SIG-M5 treated with dmso at 0.1 percent for 504 hours (cell line): ENCODE measurements around the gene KCTD7.
"Not testable (repeated sequence)": the region's sequence is repeated elsewhere in the genome, so short reads cannot be mapped to it uniquely, and the experiment has no call there.

Experiments used
- DNase-seq: peaks from one replicate; lab custom pipeline; 2025; ENCODE audit not compliant: unreplicated experiment; lab: John Stamatoyannopoulos, UW

Gene KCTD7

DNA sequence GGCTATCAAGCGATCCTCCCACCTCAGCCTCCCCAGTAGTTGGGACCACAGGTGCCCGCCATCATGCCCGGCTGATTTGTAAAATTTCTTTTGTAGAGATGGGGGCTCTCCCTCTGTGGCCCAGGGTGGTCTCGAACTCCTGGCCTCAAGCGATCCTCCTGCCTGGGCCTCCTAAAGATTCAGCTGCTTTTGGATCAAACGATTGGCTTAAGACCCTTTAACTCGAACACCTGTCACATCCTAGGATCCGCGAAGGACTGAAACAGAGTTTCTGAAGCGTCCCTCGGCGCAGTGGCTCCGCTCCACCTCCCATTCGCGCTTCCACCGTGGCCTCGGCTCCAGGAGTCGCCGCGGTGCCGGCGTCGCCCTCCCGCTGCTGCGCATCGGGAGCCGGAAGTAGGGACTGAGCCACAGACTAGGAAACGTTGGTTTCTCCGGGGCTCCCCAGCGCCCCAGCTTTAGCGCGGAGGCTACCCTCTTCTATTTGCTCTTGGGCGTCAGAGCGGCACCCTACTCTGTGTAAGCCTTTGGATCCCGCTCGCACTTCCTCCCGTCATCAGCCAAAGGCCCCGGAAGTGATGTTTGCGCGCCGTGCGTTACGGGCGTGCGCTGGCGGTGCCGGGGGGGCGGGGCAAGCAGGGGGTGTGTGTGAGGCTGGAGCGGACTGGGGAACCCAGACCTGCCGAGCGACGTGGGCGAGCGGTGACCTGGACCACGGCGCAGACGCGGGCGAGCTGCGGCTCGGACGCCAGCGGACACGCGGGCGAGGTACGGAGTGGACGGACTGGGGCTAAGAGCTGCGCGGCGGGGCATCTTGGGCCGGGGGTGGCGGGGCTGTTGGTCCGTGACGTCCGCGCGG is 53.0 kb downstream of the KCTD7 start:
- DNase-seq: peak; percentile 90

DNA sequence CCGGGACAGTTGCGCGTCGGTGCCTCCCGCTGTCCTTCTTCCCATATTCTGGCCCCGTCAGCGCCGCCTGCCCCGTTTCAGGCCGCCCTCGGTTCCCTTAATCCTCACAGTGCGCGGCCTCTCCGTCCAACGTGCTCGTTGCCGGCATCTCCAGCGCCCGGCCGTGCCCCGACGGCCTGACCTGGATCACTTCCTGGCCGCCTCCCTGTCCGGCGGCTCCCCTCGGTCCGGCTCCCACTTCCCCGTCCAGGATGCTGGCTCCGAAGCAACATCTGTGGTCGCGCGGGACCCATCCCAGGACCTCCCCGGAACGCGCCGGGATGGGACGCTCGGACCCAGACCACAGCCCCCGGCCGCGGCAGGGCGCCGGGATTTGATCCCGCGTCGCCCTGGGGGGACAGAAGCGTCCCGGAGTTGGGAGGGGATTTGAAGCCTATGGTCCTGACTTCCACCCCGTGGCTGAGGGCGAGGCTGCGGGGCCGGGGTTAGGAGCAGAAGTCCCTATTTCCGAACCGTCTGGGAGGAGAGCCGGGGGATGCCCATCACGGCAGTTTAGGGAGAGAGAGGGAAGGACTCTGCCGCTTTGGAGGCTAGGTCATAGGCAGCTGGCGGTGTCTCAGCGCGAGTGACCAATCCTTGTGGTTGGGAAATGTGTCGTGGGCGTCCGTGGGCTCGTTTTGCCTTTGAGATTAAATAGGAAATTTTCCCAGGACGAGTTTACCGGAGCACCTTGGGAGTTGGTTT is 53.8 kb downstream of the KCTD7 start:
- DNase-seq: no peak

DNA sequence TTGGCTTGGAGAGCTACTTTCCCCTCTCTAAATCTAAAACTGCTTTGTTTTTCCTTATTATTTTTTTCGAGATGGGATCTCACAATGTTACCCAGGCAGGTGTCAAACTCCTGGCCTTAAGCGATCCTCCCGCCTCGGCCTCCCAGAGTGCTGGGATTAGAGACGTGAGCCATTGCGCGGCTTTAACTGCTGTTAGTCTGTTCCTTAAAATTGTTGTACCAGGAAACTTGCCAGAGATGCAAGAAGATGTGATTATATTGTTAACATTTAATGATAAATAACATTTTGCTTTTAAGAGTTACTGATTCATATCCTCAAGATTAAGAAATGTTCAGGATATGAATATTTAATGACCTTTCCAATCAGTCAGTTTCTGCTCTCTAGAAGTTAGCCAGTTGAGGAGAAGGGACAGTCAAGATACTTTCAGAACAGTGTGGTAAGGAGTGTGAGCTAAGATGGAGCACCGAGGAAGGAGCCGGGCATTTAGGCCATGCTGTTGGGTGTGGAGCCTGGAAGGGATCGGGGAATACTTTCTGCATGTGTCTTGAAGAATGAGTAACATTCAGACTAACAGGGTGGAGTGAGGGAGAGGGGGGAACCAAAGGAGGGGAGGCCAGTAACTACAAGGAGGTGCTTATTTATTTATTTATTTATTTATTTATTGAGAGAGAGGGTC is 54.6 kb downstream of the KCTD7 start:
- DNase-seq: not testable (repeated sequence)

DNA sequence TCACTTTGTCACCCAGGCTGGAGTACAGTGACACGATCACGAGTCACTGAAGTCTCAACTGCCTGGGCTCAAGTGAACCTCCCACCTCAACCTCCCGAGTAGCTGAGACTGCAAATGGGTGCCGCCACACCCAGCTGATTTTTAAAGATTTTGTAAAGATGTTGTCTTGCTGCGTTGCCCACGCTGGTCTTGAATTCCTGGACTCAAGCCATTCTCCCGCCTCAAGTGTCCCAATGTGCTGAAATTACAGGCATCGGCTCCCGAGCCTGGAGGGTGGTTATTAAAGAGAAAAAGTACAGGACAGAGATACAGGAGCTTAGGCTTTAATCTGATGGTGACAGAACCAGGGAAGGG is 55.1 kb downstream of the KCTD7 start:
- no peak for DNase-seq

DNA sequence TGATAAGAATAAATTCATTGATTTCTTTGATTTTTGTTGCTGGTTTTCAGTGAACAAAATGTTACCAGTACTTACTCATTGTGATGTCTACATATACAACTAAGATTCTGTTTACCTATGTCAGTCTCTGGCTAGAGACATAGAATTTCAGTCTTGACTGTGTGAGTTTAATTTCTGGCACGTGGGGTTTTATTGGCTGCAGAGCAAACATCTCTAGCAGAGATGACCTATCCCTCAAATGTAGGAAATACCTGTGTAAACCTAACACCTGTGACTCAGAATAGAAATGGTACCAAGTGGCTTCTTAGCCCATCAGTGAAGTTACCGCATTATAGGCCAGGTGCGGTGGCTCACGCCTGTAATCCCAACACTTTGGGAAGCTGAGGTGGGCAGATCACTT is 57.0 kb downstream of the KCTD7 start:
- DNase-seq: not testable (repeated sequence)

DNA sequence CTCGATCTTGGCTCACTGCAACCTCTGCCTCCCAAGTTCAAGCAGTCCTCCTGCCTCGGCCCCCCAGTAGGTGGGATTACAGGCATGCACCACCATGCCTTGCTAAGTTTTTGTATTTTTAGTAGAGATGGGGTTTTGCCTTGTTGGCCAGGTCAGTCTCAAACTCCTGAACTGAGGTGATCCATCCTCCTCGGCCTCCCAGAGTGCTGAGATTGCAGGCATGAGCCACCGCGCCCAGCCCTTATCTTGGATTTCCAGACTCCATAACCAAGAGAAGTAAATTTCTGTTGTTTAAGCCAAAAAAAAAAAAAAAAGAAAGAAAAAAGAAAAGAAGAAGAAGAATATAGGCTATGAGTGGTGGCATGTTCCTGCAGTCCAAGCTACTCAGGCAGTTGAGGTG is 58.5 kb downstream of the KCTD7 start:
- no peak for DNase-seq

DNA sequence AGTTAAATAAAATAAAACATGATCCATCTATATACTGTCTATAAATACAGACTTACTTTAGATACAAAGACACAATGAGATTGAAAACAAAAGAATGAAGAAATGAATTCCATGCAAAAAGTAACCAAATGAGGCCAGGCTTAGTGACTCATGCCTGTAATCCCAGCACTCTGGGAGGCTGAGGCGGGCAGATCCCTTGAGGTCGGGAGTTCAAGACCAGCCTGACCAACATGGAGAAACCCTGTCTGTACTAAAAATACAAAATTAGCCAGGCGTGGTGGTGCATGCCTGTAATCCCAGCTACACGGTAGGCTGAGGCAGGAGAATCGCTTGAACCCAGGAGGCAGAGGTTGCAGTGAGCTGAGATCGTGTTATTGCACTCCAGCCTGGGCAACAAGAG is 59.0 kb downstream of the KCTD7 start:
- not testable (repeated sequence) for DNase-seq

DNA sequence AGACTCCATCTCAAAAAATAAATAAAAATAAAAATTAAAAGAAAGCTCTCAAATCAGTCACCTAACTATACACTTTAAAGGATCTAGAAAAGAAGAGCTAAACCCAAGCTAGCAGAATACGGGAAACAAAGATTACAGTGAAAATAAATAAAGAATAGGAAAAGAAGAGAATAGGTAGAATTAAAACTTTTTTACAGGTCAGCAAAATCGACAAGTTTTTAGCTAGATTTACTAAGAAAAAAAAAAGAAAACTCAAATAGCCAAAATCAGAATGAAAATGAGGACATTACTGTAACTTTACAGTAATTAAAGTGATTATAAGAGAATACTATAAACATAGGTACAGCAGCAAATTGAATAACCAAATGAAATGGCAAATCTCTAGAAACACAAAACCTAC is 60.4 kb downstream of the KCTD7 start:
- no peak for DNase-seq

DNA sequence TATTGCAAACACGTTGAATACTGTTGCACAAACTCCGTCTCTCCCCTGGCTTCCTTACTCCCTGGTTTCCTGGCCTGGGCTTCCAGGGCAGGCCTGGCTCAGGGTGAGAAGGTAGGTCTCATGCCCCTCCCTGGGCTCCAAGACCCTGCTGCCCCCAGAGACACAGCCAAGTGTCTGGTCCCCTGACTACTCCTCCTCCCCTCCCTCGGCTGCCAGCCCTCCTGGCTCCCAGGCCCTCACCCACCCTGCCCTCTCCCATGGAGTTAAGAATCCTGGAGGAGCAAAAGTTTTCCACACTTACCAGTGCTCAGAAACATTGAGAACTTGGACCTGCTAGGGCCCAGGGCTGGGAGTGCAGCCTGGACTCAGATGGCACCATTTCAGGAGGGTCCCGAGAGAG is 64.7 kb downstream of the KCTD7 start:
- no peak for DNase-seq
